Gastrocnemius medialis (tissue), 4 donors: ENCODE measurements around the gene SMARCB1.

ENCODE experiments used
- CTCF ChIP-seq, 5 experiments: fragments of 450-650 bp in 3 of 5; fragments of 200-600 bp in 2 of 5; sonication (generic) in 2 of 5; IDR thresholded peaks in 4 of 5; conservative IDR thresholded peaks in 1 of 5; 1 replicate in 4 of 5; 2 replicates in 1 of 5; pipeline ENCODE4 v1.5.1; 2016 to 2019; ENCODE audit warnings: antibody characterized with exemption in 5 of 5, mild to moderate bottlenecking in 3 of 5, moderate library complexity in 3 of 5
- POLR2A ChIP-seq, 2 donors: fragments of 450-650 bp; IDR thresholded peaks; one replicate each; pipeline ENCODE4 v1.6.1; 2017; ENCODE audit warnings: antibody characterized with exemption in 2 of 2, mild to moderate bottlenecking in 2 of 2, moderate library complexity in 2 of 2

GRCh38 chr22:23833017-23833751 lies 46.4 kb downstream of the SMARCB1 start:
- no peak for TF ChIP-seq CTCF (IDR thresholded peaks at IDR 0.05 in 4 of 5, conservative IDR thresholded peaks at IDR 0.05 in 1 of 5)
- TF ChIP-seq POLR2A (IDR thresholded peaks at IDR 0.05): no peak
